ENCODE results near the gene FCHSD1.

FCHSD1 gene

GRCh38 chr5:141623611-141624010 is 27.6 kb downstream of the FCHSD1 start:
- H3K4me3 ChIP-seq (ENCODE audit: low read depth in 1 of 2, low read length in 2 of 2) = no peak overlapping the region
- H3K79me2 ChIP-seq (ENCODE audit: insufficient read depth, low read length) = peaks cover 6% of the 10 kb centered on the region
- H4K20me1 ChIP-seq (ENCODE audit: insufficient read depth, low read length) = no peaks in the 10 kb centered on the region
- TF ChIP-seq, protein P1, sequence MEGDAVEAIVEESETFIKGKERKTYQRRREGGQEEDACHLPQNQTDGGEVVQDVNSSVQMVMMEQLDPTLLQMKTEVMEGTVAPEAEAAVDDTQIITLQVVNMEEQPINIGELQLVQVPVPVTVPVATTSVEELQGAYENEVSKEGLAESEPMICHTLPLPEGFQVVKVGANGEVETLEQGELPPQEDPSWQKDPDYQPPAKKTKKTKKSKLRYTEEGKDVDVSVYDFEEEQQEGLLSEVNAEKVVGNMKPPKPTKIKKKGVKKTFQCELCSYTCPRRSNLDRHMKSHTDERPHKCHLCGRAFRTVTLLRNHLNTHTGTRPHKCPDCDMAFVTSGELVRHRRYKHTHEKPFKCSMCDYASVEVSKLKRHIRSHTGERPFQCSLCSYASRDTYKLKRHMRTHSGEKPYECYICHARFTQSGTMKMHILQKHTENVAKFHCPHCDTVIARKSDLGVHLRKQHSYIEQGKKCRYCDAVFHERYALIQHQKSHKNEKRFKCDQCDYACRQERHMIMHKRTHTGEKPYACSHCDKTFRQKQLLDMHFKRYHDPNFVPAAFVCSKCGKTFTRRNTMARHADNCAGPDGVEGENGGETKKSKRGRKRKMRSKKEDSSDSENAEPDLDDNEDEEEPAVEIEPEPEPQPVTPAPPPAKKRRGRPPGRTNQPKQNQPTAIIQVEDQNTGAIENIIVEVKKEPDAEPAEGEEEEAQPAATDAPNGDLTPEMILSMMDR (IDR thresholded peaks at IDR 0.05; ENCODE audit: borderline replicate concordance, extremely low read depth, low read length, poor library complexity, severe bottlenecking) = no peak
- TF ChIP-seq EZH2 (IDR thresholded peaks at IDR 0.05; ENCODE audit: borderline replicate concordance, low read depth, low read length, severe bottlenecking) = no peak
- H3K9me3 ChIP-seq (ENCODE audit: insufficient read depth, low read length, severe bottlenecking) = no peaks in the 10 kb centered on the region
- H3K9ac ChIP-seq (ENCODE audit: low read depth, low read length) = no peak overlapping the region
- DNase-seq (no peak), ATAC-seq (ENCODE audit: insufficient read depth, low read depth) (no peak)
- no peak overlapping the region for H3K4me2 ChIP-seq (ENCODE audit: insufficient read depth, low read length)
- H3K4me1 ChIP-seq (ENCODE audit: insufficient read depth, low read length) = peaks cover 10% of the 10 kb centered on the region
- no peak overlapping the region for H2AFZ ChIP-seq (ENCODE audit: low read depth, low read length)
- H3K27me3 ChIP-seq (ENCODE audit: insufficient read depth, low read length, poor library complexity) = no peaks in the 10 kb centered on the region
- H3K36me3 ChIP-seq (ENCODE audit: insufficient read depth, low read length) = peaks cover 77% of the 10 kb centered on the region
- H3K27ac ChIP-seq (ENCODE audit: low read length) = no peak overlapping the region

DNA sequence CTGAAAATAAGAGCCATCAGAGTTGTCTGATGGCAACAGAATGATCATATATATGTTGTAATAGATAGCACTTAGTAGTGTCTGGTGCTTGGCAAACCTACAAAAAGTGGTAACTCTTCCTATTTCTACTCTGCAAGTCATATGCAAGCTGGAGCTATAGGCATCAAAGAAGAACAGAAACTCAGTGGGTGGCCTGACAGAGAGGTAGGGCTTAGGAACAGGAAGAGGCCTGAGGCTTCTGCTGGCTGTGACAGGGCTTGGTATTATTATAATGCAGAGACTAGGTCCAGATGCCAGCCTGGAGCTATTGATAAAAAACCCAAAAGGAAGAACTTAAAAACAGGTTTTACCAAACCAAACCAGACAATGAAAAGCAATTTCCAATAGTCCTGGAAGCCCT is 28.0 kb downstream of the FCHSD1 start:
- ATAC-seq (ENCODE audit: insufficient read depth, low read depth) (no peak), DNase-seq (no peak)
- Histone ChIP-seq H3K9me3 (ENCODE audit: insufficient read depth, low read length, severe bottlenecking) (no peaks in the 10 kb centered on the region), H3K4me1 (ENCODE audit: insufficient read depth, low read length) (peaks cover 10% of the 10 kb centered on the region), H3K4me3 (ENCODE audit: low read depth in 1 of 2, low read length in 2 of 2) (no peak overlapping the region), H3K27me3 (ENCODE audit: insufficient read depth, low read length, poor library complexity) (no peaks in the 10 kb centered on the region), H3K79me2 (ENCODE audit: insufficient read depth, low read length) (peaks cover 10% of the 10 kb centered on the region), H3K4me2 (ENCODE audit: insufficient read depth, low read length) (no peak overlapping the region), H3K27ac (ENCODE audit: low read length) (no peak overlapping the region), H4K20me1 (ENCODE audit: insufficient read depth, low read length) (no peaks in the 10 kb centered on the region), H3K9ac (ENCODE audit: low read depth, low read length) (no peak overlapping the region), H2AFZ (ENCODE audit: low read depth, low read length) (no peak overlapping the region), H3K36me3 (ENCODE audit: insufficient read depth, low read length) (peaks cover 73% of the 10 kb centered on the region)
- TF ChIP-seq, protein P1 (IDR thresholded peaks at IDR 0.05; ENCODE audit: borderline replicate concordance, extremely low read depth, low read length, poor library complexity, severe bottlenecking) = no peak
- no peak for TF ChIP-seq EZH2 (IDR thresholded peaks at IDR 0.05; ENCODE audit: borderline replicate concordance, low read depth, low read length, severe bottlenecking)

DNA sequence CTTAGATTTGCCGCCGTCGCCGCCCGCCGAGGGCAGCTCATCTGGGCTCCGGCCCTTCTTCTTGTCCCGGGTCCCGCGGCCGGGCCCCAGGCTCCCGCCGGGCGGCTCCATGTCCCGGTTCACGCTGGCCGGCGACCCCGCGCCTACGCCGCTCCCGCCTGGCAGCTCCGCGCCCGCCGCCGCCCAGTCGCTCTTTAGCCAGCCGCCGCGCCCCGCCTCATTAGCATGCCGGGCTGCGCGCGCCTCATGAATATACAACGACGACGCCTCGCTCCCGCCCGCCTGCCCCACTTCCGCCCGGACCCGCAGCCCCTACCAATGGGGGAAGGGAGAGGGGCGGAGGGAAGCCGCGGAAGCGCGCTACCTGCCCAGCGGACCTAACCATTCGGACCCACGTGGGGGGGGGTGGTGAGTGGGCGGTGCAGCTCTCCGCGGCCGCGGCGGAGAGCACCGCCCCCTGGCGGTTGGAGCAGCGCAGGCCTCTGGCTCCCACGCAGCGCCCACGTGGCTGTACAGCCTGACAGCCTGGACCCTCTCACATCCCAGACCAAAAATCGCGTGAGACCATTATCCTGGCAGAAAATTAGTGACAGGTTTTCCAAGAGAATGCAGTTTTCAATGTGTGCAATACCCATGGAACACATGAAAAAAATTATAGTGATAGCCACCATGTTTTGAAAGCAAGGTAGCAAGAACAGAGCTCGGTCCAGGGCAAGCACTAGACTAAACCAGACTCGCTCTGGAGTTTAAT is 32.2 kb downstream of the FCHSD1 start, which contains the start of gene DIAPH1:
TSS of gene DIAPH1 (minus strand) at position 197 of the 751 bp plus-strand sequence. CDS start at position 111, 86 bp downstream.
- Histone ChIP-seq H3K9me3 (ENCODE audit: insufficient read depth, low read length, severe bottlenecking) (no peaks in the 10 kb centered on the region), H3K9ac (ENCODE audit: low read depth, low read length) (peak within 1 kb of the TSS; percentile 97), H4K20me1 (ENCODE audit: insufficient read depth, low read length) (peaks cover 14% of the 10 kb centered on the region; the same call in 1 of the 2 replicates), H3K27ac (ENCODE audit: low read length) (peak within 1 kb of the TSS; percentile 75), H3K79me2 (ENCODE audit: insufficient read depth, low read length) (peaks cover 51% of the 10 kb centered on the region), H3K27me3 (ENCODE audit: insufficient read depth, low read length, poor library complexity) (no peaks in the 10 kb centered on the region), H3K36me3 (ENCODE audit: insufficient read depth, low read length) (peaks cover 51% of the 10 kb centered on the region), H3K4me2 (ENCODE audit: insufficient read depth, low read length) (peak within 1 kb of the TSS; percentile 77), H2AFZ (ENCODE audit: low read depth, low read length) (peak within 1 kb of the TSS; percentile 74), H3K4me1 (ENCODE audit: insufficient read depth, low read length) (peaks cover 44% of the 10 kb centered on the region), H3K4me3 (ENCODE audit: low read depth in 1 of 2, low read length in 2 of 2) (peak within 1 kb of the TSS; percentile 69 to 87)
- peak; percentile 97 for DNase-seq
- ATAC-seq (ENCODE audit: insufficient read depth, low read depth) = peak; percentile 93
- no peak for TF ChIP-seq EZH2 (IDR thresholded peaks at IDR 0.05; ENCODE audit: borderline replicate concordance, low read depth, low read length, severe bottlenecking)
- TF ChIP-seq, protein P1 (IDR thresholded peaks at IDR 0.05; ENCODE audit: borderline replicate concordance, extremely low read depth, low read length, poor library complexity, severe bottlenecking) = peak; percentile 99
